SH-SY5Y (cell line): ENCODE data around the gene CCL22.

Source experiments
- GATA2 ChIP-seq: IDR thresholded peaks from 2 replicates; pipeline ENCODE4 v1.6.1; 2011; ENCODE audit warnings: mild to moderate bottlenecking, low read depth, low read length
- GATA3 ChIP-seq: IDR thresholded peaks from 2 replicates; pipeline ENCODE4 v1.6.1; 2011; ENCODE audit warnings: low read depth, mild to moderate bottlenecking, low read length, moderate library complexity

The CCL22 gene

DNA sequence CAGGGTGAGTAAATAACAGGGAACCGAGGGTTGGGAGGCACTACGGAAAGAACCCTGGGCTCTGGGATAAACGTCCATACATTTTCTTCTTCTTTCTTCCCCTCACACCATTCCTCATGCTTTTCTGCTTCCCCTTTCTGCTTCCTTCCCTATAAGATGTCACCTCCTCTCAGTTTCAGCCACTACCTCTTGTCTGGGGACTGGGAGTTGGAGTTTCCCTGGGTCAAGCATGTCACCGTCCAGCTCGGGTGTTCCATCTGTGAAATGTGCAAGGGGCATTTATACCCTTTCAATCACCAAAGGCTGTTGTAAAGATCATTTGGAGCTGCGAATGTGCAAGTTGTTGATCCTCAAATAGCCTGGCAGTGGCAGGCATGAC lies 17.5 kb upstream of the CCL22 start:
- TF ChIP-seq GATA3: no peak

DNA sequence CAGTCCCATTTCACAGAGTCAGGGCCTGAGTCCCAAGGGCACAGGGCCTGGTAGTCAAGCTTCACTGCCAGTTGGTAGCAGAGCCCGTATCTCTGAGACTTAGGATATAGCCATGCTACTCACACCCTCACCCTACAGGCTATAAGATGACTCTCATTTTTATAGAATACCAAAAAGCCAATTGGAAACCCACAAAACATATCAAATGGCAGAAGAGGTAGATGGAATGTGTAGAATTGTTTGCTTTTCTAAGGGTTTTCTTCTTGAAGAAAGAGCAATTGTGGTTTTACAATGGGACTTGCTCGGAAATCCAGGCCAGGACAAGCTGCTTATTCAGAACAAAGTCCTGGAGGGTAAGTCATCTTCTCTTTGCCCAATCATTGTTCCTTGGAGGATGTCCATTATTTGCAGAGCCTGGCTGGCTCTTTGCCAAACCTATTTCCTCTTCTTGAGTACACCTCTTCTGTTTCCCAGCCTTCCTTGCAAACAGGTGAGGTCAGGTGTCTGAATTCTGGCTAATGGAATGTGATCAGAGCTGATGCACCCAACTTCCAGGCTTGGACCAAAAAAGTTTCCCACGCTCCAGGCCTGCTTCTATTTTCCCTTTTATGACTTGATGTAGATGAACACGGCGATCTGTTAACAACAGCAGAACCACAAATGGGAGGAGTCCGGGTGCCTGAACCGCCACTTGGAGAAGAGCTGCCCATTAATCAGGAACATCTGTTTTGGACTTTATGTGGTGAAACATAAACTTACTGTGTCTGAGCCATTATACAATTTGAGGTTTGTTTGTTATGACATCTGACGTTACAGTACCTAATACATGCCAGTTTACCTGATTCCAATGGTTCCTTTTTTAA lies 16.9 kb upstream of the CCL22 start:
- no peak for TF ChIP-seq GATA2

- TF ChIP-seq GATA3: no peak
- TF ChIP-seq GATA2: no peak
Measured at GRCh38 chr16:57343221-57343620, 15.4 kb upstream of the CCL22 start.

DNA sequence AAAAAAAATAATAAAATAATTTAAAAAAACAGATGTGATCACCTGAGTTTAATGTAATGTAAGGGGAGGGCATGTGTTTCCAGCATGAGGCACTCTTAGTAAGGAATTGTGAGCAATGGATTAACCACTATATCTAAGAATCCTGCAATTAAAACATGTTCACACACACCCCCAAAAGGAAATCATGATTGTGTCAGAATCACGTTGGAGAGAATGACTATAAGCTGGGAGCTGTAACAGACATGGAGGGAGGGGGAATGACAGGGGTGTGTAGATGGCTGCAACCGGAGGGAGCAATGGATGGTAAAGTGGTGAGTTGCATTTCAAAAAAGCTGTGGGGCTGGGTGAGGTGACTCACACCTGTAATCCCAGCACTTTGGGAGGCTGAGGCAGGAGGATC lies 13.6 kb upstream of the CCL22 start:
- TF ChIP-seq GATA2 (no peak), GATA3 (no peak)

DNA sequence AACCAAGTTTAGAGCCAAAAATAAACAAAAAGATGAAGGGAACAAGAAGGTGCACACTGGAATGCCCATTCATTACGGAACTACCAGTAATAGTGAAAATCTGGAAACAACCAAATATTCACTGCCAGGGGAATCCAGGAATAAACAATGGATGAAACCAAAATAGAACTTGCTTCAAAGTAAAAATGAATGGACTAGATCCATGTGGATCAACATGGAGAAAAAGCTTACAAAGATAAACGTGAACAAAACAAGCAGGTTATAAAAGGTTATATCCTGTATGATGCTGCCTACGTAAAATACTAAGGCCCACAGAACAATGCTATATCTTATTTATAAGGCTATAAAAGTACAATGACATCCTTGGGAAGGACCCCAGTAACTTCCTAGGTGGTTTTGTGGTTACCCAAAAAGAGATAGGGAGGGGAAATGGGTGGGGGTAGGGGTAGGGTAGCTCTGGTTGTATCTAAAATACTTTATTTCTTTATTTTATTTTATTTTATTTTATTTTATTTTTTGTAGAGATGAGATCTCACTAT lies 12.8 kb upstream of the CCL22 start:
- no peak for TF ChIP-seq GATA3
- TF ChIP-seq GATA2: no peak

GRCh38 chr16:57347858-57348257 lies 10.7 kb upstream of the CCL22 start:
- TF ChIP-seq GATA2: no peak
- no peak for TF ChIP-seq GATA3

GRCh38 chr16:57348327-57348726 lies 10.3 kb upstream of the CCL22 start:
- TF ChIP-seq GATA2: no peak
- TF ChIP-seq GATA3: no peak

GRCh38 chr16:57349212-57350031 lies 9.2 kb upstream of the CCL22 start:
- TF ChIP-seq GATA3: no peak
- TF ChIP-seq GATA2: no peak

- TF ChIP-seq GATA2 (no peak), GATA3 (no peak)
Measured at GRCh38 chr16:57352636-57353047, 5.9 kb upstream of the CCL22 start.

- no peak for TF ChIP-seq GATA3
- no peak for TF ChIP-seq GATA2
Measured at GRCh38 chr16:57354311-57354710, 4.3 kb upstream of the CCL22 start.

DNA sequence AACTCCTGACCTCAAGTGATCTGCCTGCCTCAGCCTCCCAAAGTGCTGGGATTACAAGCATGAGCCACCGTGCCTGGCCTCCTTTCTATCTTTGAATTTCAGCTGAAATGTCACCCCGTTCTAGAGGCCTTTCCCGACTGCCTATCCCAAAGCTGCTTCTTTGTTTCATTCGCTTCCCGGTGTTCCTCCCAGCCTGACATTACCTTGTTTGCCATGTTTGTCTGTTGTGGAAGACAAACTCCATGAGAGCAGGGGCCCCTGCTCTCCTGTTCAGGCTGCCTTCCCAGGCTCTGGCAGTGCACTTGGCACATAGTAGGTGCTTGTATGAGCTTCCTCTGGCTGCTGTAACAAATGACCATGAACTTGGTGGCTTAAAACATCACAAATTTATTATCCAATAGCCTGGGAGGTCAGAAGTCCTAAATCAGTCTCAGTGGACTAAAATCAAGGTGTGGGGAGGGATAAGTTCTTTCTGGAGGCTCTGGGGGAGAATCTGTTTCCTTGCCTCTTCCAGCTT lies 2.6 kb upstream of the CCL22 start:
- TF ChIP-seq GATA2: no peak
- TF ChIP-seq GATA3: no peak

DNA sequence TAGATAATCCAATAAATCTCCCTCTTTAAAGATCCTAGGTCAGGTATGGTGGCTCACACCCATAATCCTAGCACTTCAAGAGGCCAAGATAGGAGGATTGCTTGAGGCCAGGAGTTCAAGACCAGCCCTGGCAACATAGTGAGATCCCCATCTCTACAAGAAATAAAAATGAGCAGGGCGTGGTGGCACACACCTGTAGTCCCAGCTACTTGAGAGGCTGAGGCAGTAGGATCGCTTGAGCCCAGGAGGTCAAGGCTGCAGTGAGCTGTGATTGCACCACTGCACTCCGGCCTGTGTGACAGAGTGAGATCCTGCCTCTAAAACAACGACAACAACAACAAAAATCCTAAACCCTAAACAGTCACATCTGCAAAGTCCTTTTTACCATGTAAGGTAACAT lies 2.0 kb upstream of the CCL22 start:
- no peak for TF ChIP-seq GATA2
- no peak for TF ChIP-seq GATA3

- TF ChIP-seq GATA2 (no peak), GATA3 (no peak)
Measured at GRCh38 chr16:57357330-57358085, 1.1 kb upstream of the CCL22 start.

DNA sequence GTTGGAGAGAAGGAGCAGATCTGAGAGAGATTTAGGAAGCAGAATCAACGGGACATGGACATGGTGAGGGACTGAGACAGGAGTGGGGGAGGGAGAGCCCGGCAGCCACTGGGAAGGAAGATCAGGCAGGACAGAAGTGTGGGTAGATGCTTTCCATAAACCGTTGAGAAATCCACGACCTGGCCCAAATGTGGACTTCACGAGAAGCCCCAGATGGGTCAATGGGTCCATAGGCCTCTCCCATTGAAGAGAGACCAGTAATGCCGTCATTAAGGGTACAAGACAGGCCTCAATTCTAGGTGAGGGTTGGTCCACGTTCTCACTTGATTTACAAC lies 530 bp upstream of the CCL22 start:
- TF ChIP-seq GATA2 (no peak), GATA3 (no peak)

DNA sequence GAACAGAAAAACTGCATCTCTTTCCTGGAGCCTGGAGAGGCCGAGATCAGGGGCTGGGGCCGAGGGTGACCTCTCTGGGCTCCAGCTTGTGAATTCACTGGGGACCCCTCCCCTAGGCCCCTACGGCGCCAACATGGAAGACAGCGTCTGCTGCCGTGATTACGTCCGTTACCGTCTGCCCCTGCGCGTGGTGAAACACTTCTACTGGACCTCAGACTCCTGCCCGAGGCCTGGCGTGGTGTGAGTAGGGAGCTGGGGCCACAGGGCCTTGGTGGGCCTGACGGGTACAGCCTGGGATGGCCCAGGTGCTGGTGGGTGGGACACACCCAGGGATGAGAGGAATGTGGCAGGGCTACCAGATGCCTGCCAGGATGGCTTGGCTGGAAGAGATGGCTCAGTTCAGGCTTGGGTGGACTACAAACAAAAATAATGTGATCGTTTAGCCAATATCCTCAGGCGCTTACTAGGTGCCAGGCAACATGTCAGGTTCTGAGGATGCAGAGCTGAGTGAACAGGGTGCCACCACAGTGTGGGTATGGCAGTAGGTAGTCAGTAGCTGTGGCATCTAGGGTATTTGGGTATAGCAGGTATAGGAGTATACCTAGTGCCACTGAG lies 1.8 kb downstream of the CCL22 start:
- TF ChIP-seq GATA2 (no peak), GATA3 (no peak)
